Spleen (tissue), 11 donors: ENCODE measurements around the gene ERICH6B. TPM values are rescaled to one million over a fixed set of nuclear protein-coding genes. Genes with fewer than 3 reads are reported as not detected.

Source experiments
- DNase-seq: peaks from one replicate; pipeline ENCODE4 v3.0.0-alpha.2; 2020
- H3K27ac ChIP-seq, 8 donors: fragments of 200-600 bp; sonication (generic) in 7 of 8; 1 replicate in 4 of 8; 2 replicates in 4 of 8; pipeline versions ENCODE4 v1.5.0 to v1.8.0; 2016 to 2021; ENCODE audit warnings: inconsistent platforms in 4 of 8, mild to moderate bottlenecking in 4 of 8, moderate library complexity in 1 of 8
- H3K27me3 ChIP-seq, 7 donors: fragments of 200-600 bp; sonication (generic) in 6 of 7; replicated peaks in 1 of 7; 1 replicate in 4 of 7; 2 replicates in 3 of 7; pipeline versions ENCODE4 v1.5.0 to v1.8.0; 2016 to 2021; ENCODE audit warnings: inconsistent platforms in 3 of 7, mild to moderate bottlenecking in 1 of 7
- H3K36me3 ChIP-seq, 6 donors: fragments of 200-600 bp; sonication (generic) in 5 of 6; 1 replicate in 4 of 6; 2 replicates in 2 of 6; pipeline versions ENCODE4 v1.5.0 to v1.8.0; 2016 to 2021; ENCODE audit warnings: inconsistent platforms in 2 of 6
- H3K4me1 ChIP-seq, 6 donors: fragments of 200-600 bp; sonication (generic) in 5 of 6; 1 replicate in 3 of 6; 2 replicates in 3 of 6; pipeline versions ENCODE4 v1.5.0 to v1.8.0; 2016 to 2021; ENCODE audit warnings: inconsistent platforms in 3 of 6
- H3K4me3 ChIP-seq, 8 donors: fragments of 200-600 bp; sonication (generic) in 7 of 8; 1 replicate in 4 of 8; 2 replicates in 4 of 8; pipeline versions ENCODE4 v1.5.0 to v1.8.0; 2016 to 2021; ENCODE audit warnings: inconsistent platforms in 4 of 8, mild to moderate bottlenecking in 4 of 8, moderate library complexity in 2 of 8
- H3K9me3 ChIP-seq, 8 donors: fragments of 200-600 bp; sonication (generic) in 7 of 8; 1 replicate in 4 of 8; 2 replicates in 4 of 8; pipeline versions ENCODE4 v1.5.0 to v1.8.0; 2016 to 2021; ENCODE audit warnings: inconsistent platforms in 4 of 8
- POLR2A ChIP-seq, 3 donors: fragments of 450-650 bp; IDR thresholded peaks; one replicate each; pipeline ENCODE4 v1.5.1; 2017; ENCODE audit warnings: antibody characterized with exemption in 3 of 3, mild to moderate bottlenecking in 1 of 3
- POLR2AphosphoS5 ChIP-seq, 3 donors: sonication (generic); formaldehyde crosslinking; IDR thresholded peaks; one replicate each; pipeline ENCODE4 v1.5.1; 2017; ENCODE audit warnings: antibody characterized with exemption in 3 of 3
- WGBS, 5 donors: extraction: QIAGEN DNeasy Blood & Tissue Kit in 3 of 5; methylation state at CpG; one replicate each; pipeline versions ENCODE4 v1.1.5 to v1.1.7; 2013 to 2018; 5-methylcytosine and 5-hydroxymethylcytosine counted together
- intact Hi-C: fragments of 100-400 bp; cut with DNase I; formaldehyde crosslinking; loops from one replicate; pipeline ENCODE4 v1.15.0; 2023; ENCODE audit warnings: low total_unique reads
- polyA plus RNA-seq, 3 donors: library from polyadenylated mRNA; stranded (reverse); fragments of 200-250 nt; gene quantifications; one replicate each; pipeline ENCODE4 v1.2.1, GENCODE V29; 2013
- total RNA-seq, 7 donors: library from RNA; depleted of rRNA in 3 of 7; stranded (reverse); fragments of >200 nt in 3 of 7; fragmentation: NEBNext Ultra II Directional in 4 of 7; extraction: Animal tissue kit (Norgen Biotek cat#: 25700) in 4 of 7; gene quantifications; one replicate each; pipeline versions ENCODE4 v1.1.0 to v1.2.1, GENCODE V29; 2016 to 2021
- TF ChIP-seq, protein P1 (sequence below), 11 experiments: fragments of 200-600 bp in 7 of 11; fragments of 450-650 bp in 4 of 11; sonication (generic) in 4 of 11; IDR thresholded peaks in 8 of 11; conservative IDR thresholded peaks in 3 of 11; 1 replicate in 7 of 11; 2 replicates in 4 of 11; pipeline versions ENCODE4 v1.4.0 to v1.8.0; 2016 to 2021; ENCODE audit warnings: antibody characterized with exemption in 11 of 11, inconsistent platforms in 4 of 11, mild to moderate bottlenecking in 1 of 11
- donor health status: healthy with polysubstance abuse.
- donor health status: DM: no; HTN: no; CAD: no; lungs with moderate emphysema.
- donor health status: DM: no; HTN: no; CAD: no.
- donor health status: Bipolar disorder and iron deficiency.
- donor health status: healthy.
- donor health status: DM: no; HTN: no; CAD: no.
- donor health status: DM: yes; HTN: yes; CAD: no.

Gene ERICH6B
- total and polyA plus RNA-seq, 10 donors: not detected

DNA sequence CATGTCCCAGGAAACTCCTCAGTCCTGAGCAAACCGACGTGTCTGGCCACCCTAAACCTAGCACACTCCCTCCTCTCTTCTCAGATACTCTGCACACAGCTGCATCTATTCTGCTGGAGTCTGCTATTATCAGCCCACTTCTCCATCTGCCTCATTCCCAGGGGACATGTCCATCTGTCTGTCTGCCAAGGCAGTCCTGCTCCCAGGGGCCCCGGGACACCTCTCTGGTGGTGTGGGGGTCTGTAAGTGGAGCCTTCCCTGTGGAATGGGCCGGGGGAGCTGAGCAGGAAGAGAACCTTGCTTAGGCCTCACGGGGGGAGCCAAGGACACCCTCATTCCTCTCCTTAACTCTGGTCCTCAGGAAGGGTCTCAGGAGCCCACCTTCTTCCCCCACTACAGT, 72.7 kb downstream of the ERICH6B start:
- no peak for DNase-seq
- no peak for TF ChIP-seq POLR2A (IDR thresholded peaks at IDR 0.05)
- TF ChIP-seq, protein P1, sequence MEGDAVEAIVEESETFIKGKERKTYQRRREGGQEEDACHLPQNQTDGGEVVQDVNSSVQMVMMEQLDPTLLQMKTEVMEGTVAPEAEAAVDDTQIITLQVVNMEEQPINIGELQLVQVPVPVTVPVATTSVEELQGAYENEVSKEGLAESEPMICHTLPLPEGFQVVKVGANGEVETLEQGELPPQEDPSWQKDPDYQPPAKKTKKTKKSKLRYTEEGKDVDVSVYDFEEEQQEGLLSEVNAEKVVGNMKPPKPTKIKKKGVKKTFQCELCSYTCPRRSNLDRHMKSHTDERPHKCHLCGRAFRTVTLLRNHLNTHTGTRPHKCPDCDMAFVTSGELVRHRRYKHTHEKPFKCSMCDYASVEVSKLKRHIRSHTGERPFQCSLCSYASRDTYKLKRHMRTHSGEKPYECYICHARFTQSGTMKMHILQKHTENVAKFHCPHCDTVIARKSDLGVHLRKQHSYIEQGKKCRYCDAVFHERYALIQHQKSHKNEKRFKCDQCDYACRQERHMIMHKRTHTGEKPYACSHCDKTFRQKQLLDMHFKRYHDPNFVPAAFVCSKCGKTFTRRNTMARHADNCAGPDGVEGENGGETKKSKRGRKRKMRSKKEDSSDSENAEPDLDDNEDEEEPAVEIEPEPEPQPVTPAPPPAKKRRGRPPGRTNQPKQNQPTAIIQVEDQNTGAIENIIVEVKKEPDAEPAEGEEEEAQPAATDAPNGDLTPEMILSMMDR (IDR thresholded peaks at IDR 0.05 in 8 of 11, conservative IDR thresholded peaks at IDR 0.05 in 3 of 11): no peak
- TF ChIP-seq POLR2AphosphoS5 (IDR thresholded peaks at IDR 0.05): no peak

DNA sequence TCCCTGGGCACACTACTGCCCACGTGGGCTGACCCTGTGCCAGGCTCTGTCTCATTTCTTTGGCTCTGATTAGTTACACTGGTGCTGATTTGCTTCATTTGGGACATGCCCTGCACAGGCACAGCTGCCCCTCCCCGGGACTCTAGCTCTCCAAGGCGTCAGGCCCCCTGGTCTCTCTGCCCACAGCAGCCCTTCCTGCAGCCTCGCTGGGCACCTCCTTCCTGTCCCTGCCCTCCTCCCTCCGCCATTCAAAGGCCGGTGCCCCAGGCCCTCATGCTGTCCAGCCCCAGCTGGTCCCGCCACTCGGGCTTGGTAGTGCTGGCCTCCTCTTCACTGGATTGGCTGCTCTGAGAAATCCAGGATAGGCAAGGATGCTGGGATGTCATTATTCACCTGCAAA, 73.1 kb downstream of the ERICH6B start:
- Histone ChIP-seq H3K27ac (no peak overlapping the region), H3K4me1 (no peaks in the 10 kb centered on the region), H3K9me3 (no peaks in the 10 kb centered on the region), H3K4me3 (no peak overlapping the region), H3K27me3 (peaks cover 0 to 3% (median 0%) of the 10 kb centered on the region in 7 donors), H3K36me3 (peaks cover 0 to 13% (median 0%) of the 10 kb centered on the region in 6 donors)
- WGBS, 5 donors: 77 to 94% (median 82%) methylated on average over 8 of the region's 8 CpGs
- TF ChIP-seq POLR2AphosphoS5 (IDR thresholded peaks at IDR 0.05) (no peak), POLR2A (IDR thresholded peaks at IDR 0.05) (no peak)
- TF ChIP-seq, protein P1 (IDR thresholded peaks at IDR 0.05 in 8 of 11, conservative IDR thresholded peaks at IDR 0.05 in 3 of 11): no peak
- intact Hi-C loops: no loop called here
- no peak for DNase-seq

More for the DNA sequence above, 72.7 kb downstream of the ERICH6B start:
- no peaks in the 10 kb centered on the region for H3K4me1 ChIP-seq
- intact Hi-C loops: no loop called here
- no peak overlapping the region for H3K27ac ChIP-seq
- H3K27me3 ChIP-seq: peaks cover 0 to 8% (median 0%) of the 10 kb centered on the region in 7 donors
- no peaks in the 10 kb centered on the region for H3K9me3 ChIP-seq
- no peak overlapping the region for H3K4me3 ChIP-seq
- H3K36me3 ChIP-seq: peaks cover 0 to 8% (median 0%) of the 10 kb centered on the region in 6 donors
- 82 to 92% (median 89%) methylated on average over 3 to 5 of the region's 5 CpGs for WGBS, 5 donors

DNA sequence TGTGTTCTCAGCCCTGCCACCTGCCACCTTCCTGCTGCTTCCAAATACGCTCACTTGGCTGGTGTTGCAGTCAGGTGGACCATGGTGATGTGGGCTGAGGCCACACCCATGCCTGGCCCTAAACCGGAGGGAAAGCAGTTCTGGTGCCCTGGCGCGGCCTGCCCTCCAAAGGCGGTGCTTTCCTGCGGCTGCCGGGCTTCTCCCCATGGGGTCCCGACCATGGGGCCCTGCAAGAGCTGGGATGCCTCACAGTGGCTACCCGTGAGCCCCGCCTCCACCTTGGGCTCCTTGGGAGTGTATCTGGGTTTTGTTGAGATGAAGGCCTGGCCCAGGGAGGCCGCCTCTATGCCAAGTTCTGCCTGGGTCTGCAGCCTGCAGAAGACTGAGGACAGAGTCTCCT, 73.7 kb downstream of the ERICH6B start:
- no peaks in the 10 kb centered on the region for H3K4me1 ChIP-seq
- H3K9me3 ChIP-seq: no peaks in the 10 kb centered on the region
- intact Hi-C loops: no loop called here
- H3K4me3 ChIP-seq: no peak overlapping the region
- H3K36me3 ChIP-seq: peaks cover 0 to 16% (median 0%) of the 10 kb centered on the region in 6 donors
- DNase-seq: no peak
- H3K27me3 ChIP-seq: no peaks in the 10 kb centered on the region
- H3K27ac ChIP-seq: no peak overlapping the region
- 87 to 96% (median 91%) methylated on average over 3 to 11 of the region's 11 CpGs for WGBS, 5 donors
- TF ChIP-seq, protein P1 (IDR thresholded peaks at IDR 0.05 in 8 of 11, conservative IDR thresholded peaks at IDR 0.05 in 3 of 11): no peak
- TF ChIP-seq POLR2AphosphoS5 (IDR thresholded peaks at IDR 0.05) (no peak), POLR2A (IDR thresholded peaks at IDR 0.05) (no peak)

DNA sequence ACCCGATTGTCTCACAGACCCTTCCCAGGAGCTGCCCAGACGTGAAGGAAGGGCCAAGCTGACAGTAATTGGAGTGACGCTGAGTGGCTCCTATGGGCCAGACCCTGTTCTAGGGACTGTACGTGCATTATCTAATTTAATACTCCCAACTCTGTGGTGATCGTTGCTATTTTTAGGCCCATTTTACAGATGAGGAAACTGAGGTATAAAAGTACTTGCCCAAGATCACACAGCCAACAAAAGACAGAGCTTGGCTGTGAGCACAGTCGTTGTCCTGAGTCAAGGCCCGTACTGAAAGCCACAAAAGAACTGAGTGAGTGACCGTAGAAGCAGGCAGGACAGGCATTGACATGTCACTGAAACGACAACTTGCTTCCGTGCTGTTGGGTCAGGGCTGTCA, 74.7 kb downstream of the ERICH6B start:
- Histone ChIP-seq H3K27me3 (no peaks in the 10 kb centered on the region), H3K4me1 (no peaks in the 10 kb centered on the region), H3K36me3 (peaks cover 0 to 26% (median 4%) of the 10 kb centered on the region in 6 donors), H3K9me3 (no peaks in the 10 kb centered on the region), H3K27ac (no peak overlapping the region), H3K4me3 (no peak overlapping the region)
- TF ChIP-seq, protein P1 (IDR thresholded peaks at IDR 0.05 in 8 of 11, conservative IDR thresholded peaks at IDR 0.05 in 3 of 11): no peak
- TF ChIP-seq POLR2A (IDR thresholded peaks at IDR 0.05) (no peak), POLR2AphosphoS5 (IDR thresholded peaks at IDR 0.05) (no peak)
- no peak for DNase-seq
- 88 to 96% (median 92%) methylated on average over 10 of the region's 10 CpGs for WGBS, 5 donors
- intact Hi-C loops: no loop called here
